T-helper 22 cell (primary cell): ENCODE measurements around the gene TROAP.
A peak's percentile ranks its signal among the peaks of the same experiment; 100 is the strongest.
"Not testable (repeated sequence)": the region's sequence is repeated elsewhere in the genome, so short reads cannot be mapped to it uniquely, and the experiment has no call there.

Experiments used
- DNase-seq: peaks from one replicate; pipeline ENCODE4 v3.0.0-alpha.2; 2020; ENCODE audit warnings: low read depth

Gene TROAP, protein sequence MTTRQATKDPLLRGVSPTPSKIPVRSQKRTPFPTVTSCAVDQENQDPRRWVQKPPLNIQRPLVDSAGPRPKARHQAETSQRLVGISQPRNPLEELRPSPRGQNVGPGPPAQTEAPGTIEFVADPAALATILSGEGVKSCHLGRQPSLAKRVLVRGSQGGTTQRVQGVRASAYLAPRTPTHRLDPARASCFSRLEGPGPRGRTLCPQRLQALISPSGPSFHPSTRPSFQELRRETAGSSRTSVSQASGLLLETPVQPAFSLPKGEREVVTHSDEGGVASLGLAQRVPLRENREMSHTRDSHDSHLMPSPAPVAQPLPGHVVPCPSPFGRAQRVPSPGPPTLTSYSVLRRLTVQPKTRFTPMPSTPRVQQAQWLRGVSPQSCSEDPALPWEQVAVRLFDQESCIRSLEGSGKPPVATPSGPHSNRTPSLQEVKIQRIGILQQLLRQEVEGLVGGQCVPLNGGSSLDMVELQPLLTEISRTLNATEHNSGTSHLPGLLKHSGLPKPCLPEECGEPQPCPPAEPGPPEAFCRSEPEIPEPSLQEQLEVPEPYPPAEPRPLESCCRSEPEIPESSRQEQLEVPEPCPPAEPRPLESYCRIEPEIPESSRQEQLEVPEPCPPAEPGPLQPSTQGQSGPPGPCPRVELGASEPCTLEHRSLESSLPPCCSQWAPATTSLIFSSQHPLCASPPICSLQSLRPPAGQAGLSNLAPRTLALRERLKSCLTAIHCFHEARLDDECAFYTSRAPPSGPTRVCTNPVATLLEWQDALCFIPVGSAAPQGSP

DNA sequence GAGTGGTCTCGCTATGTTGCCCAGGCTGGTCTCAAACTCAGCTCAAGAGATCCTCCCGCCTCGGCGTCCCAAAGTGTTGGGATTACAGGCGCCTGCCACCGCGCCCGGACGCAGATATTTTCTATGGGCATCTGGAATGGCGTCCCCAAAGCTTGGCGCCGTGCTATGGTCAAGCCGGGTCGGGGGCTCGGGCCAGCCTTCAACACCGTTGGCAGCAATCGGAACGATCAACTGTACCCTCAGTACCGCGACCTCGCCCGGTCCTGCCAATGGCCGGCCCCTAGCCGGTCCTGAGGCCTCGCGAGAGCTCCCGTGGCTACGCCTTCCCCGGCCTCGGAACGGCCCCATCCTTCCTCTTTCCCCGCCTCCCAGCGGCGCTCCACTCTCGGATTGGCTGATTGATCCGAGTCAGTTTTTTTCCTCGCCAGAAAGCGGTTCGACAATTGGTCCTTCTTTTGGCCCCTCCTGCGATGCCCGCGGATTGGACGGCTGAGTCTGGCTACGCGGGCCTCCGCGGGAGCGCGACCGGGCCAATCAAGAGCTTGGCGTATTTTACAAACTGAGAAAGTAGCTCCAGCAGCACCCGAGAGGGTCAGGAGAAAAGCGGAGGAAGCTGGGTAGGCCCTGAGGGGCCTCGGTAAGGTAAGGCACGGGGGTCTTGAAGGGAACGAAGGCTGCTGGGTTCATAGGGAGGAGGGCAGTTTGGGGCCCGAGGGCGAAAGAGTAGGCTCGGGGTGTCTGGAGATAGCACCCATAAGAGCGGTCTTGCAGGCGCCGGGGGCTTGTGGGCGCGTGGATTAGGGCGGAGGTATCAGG, at the start of gene TROAP:
TSS of gene TROAP (plus strand) at position 548 of the 816 bp plus-strand sequence. CDS start 354 bp downstream, outside the sequence.
- peak; percentile 92 for DNase-seq

DNA sequence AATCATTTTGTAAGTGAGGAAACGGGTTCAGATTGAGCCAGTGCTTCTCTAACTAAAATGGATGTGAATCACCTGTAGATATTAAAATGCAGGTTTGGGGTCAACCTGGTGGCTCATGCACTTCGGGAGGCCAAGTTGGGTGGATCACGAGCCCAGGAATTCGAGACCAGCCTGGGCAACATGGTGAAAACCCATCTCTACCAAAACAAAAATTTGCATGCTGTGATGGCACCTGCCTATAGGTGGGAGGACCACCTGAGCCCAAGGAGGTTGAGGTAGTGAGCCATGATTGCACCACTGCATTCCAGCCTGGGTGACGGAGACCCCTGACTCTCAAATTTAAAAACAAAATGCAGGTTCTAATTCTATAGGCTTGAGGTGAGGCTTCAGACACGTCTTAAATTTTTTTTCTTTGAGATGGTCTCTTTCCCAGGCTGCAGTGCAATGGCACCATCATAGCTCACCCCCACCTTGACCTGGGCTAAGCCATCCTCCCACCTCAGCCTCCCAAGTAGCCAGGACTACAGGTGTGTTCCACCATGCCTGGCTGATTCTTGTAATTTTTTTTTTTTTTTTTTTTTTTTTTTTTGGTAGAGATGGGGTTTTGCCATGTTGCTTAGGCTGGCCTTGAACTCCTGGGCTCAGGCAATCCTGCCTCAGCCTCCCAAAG, 49.2 kb upstream of the TROAP start:
- DNase-seq: no peak

DNA sequence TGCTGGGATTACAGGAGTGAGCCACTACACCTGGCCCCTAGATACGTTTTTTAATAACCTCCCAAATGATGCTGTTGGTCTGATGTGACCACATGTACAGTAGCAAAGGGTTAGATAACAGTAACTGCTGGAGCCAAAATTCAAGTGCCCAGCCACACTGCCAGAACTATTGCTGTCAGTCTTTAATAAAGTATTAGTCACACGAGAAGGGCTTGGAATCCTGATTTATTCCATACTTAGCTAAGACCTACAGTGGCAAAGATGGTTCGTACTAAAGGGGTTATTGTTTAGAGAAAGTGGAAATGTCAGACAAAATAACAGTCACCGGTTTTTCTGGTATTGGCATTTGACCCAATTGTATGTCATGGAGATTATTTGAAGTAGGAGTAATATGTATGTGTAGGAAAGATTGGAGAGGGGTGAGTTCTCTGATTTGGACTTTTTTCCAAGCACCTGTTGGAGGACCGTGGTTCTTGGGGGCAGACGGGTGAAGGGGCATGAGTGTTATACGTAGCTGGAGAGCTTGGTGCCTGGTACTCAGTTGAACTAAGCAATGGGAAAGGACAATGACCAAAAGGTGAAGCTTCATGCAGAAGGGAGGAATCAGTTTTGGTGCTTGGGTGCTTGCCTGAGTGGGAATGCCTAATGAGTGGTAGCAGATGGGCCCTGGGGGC, 48.5 kb upstream of the TROAP start:
- DNase-seq: no peak

DNA sequence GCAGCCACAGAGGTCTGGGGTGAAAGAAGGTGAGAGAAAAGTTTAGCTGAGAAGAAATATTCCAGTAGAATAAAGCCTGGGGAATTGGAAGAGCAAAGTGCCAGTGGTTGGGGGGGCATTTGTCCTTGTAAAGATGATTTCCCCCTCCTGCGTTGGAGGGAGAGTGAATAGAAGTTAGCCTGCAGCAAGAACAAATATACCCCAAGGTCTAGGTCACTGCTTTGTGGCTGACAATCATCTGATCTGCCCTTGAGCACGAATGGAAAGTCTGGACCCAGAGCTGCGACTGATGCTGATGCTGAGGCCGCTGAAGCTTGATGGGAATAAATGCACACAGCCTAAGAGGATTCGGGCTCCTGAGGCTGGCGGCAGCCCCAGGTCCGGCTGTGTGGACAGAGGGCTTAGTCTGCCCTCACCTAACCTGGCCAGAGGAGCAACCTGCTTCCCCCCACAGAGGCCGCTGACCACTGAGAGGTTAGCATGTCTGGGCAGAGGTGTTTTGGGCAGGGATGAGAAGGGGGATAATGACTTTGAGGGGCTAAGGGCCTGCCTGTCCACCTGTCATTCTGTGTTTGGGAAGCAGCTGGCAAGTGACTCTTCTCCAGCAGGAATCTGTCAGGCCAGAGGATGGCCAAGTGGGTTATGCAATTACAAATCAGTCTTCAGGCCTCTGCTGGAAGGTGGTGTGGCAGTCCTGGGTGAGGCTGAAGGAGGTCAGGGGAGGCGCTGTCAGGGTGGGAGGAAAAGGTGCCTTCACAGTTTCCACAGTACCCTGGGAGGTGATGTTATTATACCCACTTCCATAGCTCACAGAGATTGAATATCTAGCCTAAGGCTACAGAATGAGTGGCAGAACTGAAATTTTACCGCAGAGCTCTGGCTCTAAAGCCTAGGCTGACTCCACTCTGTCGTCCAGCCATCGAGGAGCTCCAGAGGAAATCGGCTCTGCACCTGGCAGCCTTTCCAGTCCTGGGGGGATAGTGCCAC, 46.5 kb upstream of the TROAP start:
- DNase-seq: no peak

DNA sequence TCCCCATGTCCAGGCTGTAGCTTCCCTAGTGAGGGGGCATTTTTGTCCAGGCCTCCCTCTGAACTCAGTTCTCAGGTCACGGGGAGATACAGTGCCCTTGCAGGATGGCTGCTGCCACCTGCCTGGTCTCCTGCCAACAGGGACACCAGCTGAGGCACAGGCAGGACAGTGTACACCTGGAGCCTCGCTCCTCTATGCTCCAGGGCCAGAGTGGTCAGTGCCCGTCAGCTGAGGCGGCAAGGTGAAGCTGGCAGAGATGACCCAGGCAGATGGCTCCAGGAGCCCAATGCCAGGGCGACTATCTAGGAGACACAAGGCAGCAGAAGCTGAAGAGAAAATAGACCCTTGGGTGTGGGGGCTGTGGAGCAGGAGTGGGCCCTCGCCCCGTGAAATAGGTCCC, 45.6 kb upstream of the TROAP start:
- DNase-seq: no peak

DNA sequence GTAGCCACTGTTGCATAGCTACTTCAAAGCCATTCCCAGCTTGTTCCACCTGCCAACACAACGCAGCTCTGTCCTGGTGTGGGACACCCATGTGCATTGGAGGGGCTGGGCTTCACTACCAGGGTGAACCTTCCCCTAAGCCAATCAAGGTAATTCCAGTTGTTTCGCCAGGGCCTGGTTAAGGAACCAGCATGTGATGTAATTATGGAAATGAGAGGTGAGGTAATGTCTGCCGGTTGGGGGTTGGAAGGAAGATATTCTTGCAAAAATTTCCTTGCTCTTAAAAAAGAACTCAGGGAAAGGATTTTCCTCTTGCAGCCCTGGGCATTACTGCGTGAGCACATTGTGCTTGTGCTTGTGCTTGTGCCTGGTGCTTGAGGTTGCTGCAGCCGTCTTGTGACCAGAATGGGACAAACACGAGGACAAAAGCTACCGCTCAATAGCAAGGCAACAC, 43.3 kb upstream of the TROAP start:
- DNase-seq: no peak

DNA sequence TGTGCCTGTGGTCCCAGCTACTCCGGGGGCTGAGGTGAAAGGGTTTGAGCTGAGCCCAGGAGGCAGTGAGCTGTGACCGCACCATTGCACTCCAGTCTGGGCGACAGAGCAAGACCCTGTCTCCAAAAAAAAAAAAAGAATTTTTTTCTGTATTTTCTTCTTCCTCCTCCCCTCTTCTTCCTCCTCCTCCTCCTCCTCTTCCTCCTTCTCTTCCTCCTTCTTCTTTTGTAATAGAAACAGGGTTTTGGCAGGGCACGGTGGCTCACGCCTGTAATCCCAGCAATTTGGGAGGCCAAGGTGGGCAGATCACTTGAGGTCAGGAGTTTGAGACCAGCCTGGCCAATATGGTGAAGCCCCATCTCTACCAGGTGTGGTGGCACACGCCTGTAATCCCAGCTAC, 42.5 kb upstream of the TROAP start:
- DNase-seq: not testable (repeated sequence)

DNA sequence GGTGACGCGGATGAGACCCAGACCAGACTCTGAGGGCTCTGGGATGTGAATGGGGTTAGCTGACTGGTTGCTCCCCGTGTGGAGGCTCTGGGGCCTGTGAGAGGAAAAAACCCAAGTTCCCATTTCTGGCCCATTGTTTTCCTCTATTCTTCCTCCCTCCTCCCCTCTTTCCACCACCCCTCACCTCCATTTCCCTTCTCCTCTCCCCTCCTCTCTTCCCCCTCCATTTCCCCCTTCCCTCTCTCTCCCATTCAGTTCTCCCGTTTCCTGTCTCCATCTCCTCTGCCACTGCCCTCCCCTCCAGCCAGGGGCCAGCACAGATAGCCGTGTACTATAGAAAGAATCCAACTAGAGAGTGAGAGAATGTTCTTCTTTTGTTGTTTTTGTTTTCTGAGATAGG, 40.8 kb upstream of the TROAP start:
- no peak for DNase-seq

DNA sequence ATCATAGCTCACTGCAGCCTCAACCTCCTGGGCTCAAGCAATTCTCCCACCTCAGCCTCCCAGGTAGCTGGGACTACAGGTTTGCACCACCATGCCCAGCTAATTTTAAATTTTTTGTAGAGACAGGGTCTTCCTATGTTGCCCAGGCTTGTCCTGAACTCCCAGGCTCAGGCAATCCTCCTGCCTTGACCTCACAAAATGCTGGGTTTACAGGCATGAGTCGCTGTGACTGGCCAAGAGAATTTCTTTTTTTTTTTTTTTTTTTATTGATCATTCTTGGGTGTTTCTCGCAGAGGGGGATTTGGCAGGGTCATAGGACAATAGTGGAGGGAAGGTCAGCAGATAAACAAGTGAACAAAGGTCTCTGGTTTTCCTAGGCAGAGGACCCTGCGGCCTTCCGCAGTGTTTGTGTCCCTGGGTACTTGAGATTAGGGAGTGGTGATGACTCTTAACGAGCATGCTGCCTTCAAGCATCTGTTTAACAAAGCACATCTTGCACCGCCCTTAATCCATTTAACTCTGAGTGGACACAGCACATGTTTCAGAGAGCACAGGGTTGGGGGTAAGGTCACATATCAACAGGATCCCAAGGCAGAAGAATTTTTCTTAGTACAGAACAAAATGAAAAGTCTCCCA, 40.2 kb upstream of the TROAP start:
- DNase-seq: not testable (repeated sequence)

DNA sequence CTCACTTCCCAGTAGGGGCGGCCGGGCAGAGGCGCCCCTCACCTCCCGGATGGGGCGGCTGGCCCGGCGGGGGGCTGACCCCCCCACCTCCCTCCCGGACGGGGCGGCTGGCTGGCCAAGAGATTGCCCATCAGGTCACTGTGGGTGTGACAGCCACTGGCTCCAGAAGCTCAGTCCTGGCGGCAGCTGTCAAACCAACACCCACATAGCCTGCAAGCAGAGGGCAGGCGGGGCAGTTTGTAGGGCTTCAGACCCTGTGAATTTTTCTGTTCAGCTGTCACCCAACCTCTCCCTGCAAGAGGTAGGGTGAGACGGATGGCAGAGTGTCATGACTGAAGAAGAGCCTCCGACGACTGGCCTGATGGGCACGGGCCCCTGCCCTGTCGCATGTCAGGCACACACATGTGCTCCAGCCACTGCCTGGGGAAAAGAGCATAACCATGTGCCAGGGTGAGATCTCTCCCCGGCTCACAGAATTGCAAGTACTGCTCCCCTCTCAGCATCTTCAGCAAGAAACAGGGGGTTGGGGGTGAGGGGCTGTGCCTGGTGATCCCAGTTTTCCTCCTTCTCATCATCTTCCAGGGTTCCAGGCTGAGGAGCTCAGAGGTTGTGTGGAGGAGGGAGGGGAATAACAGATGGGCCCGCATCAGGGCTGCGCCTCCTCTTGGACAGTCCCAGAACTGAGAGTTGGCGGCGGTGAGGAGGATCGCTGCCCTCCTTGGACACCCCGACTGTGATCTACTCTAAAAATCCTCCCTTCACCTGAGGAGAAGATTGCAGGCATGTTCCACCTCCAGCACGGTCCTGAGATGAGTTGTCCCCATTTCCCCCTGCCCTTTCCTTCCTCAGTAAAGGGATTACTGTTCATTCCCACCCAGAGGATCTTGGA, 39.3 kb upstream of the TROAP start:
- DNase-seq: no peak

DNA sequence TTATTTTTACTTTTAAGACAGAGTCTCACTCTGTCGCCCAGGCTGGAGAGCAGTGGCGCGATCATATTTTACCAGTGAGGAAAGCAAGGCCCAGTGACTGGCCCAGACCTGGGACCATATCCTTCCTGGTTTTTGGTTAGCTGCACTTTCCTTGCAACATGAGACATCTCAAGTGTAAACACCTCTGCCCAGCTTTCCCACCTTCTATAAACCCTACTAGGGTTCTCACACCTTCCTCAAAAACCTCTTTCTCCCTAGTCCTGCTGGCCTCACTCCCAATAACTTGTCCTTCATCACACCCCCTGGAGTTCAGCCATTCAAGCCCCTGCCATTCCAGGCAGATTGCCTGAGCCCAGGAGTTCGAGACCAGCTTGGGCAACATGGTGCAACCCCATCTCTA, 38.4 kb upstream of the TROAP start:
- no peak for DNase-seq

DNA sequence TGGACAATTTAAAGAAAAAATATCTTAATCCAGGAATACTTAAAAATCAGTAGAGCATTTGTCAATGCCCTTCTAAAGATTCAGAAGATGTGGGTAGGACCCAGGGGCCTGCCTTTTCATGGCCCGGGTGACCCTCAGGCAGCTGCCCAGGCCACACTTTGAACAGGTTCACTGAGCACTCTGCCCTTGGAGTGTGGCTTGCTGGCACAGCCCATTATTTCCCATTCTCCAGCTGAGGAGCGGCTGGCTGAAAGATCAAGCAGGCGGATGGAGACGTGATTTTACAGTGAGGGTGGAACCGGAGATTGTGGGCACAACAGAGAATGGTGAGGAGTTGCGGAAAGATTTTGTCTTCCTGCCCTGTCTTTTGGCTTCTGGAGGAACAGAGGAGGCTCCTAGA, 35.2 kb upstream of the TROAP start:
- DNase-seq: no peak

DNA sequence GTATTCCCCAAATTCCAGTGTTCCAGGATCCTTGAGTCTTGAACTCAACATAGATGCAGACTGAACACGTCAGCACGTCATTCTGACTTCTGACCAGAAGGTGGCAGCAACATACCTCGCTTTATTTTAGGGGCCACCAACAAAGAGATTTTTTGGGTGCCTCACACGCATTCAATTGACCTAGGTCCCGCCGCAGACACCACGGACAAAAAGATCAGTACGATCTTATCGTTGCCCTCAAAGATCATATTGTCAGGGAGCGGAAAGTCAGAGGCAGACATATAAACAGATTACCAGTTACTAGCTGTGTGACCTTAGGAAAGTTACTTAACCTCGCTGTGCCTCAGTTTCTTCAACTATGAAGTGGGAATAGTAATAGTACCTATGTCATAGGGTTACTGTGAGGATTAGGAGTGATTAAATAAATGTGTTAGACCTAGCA, 34.6 kb upstream of the TROAP start:
- peak; percentile 30 for DNase-seq

DNA sequence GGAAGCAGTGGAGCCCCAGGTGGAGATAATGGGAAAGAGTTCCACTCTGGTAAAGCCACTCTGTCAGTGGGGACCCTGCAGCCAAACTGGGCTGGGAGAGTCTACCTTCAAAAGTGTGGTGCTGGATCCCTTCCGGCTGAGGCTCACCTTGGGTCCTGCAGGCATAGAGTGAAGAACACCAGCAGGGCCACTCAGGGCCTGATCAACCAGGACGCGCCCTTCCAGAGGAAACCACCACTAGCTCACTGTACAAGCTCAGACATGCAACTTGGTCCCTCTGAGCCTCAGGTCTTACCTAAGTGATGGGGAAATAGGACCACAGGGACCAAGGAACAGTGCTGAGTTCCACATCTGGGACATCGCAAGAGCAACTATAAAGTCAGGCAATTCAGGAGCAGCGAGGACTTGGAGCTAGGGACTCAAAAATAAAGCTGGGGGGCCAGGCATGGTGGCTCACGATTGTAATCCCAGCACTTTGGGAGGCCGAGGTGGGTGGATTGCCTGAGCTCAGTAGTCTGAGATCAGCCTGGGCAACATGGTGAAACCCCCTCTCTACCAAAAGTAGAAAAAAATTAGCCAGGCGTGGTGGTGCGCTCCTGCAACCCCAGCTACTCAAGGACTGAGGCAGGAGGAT, 34.0 kb upstream of the TROAP start:
- DNase-seq: no peak

DNA sequence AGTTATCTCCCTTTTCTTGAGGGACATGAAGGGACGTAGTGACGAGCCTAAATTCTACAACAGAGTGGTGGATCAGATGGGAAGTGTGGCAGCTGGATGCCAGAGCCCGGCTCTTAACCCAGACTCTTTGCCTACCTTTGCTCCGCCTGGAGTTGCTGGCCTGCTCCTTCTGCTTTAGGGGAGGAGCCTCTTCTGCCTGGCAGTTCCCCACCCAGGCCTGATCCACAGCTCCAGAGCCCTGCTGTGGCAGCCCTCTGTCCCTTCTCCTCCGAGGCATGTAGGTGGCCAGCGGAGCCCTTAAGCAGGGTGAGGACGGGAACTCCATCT, 30.4 kb upstream of the TROAP start:
- no peak for DNase-seq

DNA sequence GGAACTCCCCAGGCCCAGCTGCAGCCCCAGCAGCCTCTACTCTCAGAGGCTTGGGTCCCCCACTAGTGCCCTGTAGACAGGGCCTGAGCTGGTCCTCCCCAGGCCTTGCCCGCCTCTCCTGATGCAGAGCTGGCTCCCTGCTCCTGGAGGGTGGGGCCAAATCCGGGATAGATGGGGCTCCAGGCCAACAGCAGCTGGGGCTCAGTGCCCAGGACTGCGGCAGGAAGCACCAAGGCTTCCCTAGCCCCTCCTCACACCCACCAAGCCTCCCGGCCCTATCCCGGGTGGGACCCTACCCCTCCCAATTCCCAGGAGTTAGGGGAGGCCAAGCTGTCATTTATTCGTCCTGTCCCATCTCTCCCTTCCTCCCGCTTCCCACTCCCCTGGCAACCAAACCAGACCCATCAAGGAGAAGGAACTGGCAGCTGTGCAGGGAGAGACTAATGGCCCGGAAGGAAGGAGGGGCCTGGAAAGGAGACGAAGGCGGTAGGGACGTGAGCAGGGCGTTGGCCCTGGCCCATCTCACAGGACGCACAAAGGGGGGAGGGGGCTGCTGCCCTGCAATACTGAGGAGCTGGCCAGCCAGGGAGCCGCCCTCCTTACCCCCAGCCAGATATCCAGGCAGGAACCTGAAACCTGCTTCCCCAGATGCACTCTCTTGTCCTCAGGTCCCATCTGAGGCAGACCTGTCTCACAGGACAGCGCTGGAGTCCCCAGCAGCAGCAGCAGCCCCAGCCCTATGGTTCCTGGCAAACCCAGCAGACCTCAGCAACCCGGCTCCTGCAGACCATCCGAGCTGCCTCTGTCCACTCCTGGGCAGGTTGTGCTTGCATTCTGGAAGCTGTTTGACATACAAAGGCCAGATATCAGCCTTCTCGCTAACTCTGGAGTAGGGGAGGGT, 29.7 kb upstream of the TROAP start:
- no peak for DNase-seq
